Left lobe of liver (tissue), 2 donors: Measurements from ENCODE around the gene NR2F6. TPM values are rescaled to one million over a fixed set of nuclear protein-coding genes. Genes with fewer than 3 reads are reported as not detected.
"Not testable (repeated sequence)": the region's sequence is repeated elsewhere in the genome, so short reads cannot be mapped to it uniquely, and the experiment has no call there.

ENCODE experiments used
- ATAC-seq: fragments of 200-7000 bp; cut with Tn5 transposase; one replicate; pipeline ENCODE4 v1.9.1; 2020; ENCODE audit warnings: mild to moderate bottlenecking, moderate library complexity
- DNase-seq: peaks from one replicate; pipeline ENCODE4 v3.0.0-alpha.2; 2020; ENCODE audit warnings: low spot score
- total RNA-seq: library from RNA; stranded (reverse); gene quantifications from one replicate; pipeline ENCODE4 v1.2.1, GENCODE V29; 2021
- donor health status: DM: no; HTN: no; CAD: no; lungs with moderate emphysema.
- donor health status: DM: no; HTN: yes; CAD: no.

Gene NR2F6
- total RNA-seq, 1 donor from 2014 or later = 126 TPM

DNA sequence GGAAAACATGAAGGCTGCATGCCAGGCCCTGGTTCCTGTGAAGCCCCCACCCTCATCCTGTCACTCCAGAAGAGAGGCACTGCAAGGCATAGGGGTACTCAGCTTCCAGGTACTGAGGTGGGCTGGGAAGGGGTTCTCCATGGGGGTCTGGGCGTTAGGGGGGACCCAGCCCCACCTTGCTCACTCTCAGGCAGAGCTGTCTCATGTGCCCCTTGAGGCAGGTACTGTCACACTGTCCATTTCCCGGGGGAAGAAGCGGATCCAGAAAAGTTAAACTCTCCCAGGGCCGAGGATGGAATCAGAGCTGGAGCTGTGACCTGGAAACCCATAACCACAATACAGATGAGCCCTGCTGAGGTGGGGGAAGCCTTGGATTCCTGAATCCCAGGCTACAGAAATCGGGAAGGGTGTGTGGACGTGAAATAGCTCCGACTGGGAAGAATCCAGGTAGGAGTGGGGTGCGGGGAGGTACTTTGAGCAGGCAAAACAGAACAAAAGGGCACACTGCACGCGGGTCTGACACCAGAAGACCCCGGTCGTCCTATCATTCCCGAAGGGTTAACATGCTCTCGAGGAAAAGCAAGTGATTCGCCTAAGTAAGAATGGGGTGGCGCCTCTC, 31.1 kb downstream of the NR2F6 start:
- no peak for DNase-seq
- no peak for ATAC-seq

GRCh38 chr19:17213334-17213733, 32.4 kb downstream of the NR2F6 start:
- no peak for DNase-seq
- ATAC-seq = no peak

GRCh38 chr19:17211547-17212446, 33.9 kb downstream of the NR2F6 start:
- ATAC-seq = no peak
- no peak for DNase-seq

- DNase-seq (no peak), ATAC-seq (no peak)
Observed at GRCh38 chr19:17210296-17210695, 35.4 kb downstream of the NR2F6 start.

DNA sequence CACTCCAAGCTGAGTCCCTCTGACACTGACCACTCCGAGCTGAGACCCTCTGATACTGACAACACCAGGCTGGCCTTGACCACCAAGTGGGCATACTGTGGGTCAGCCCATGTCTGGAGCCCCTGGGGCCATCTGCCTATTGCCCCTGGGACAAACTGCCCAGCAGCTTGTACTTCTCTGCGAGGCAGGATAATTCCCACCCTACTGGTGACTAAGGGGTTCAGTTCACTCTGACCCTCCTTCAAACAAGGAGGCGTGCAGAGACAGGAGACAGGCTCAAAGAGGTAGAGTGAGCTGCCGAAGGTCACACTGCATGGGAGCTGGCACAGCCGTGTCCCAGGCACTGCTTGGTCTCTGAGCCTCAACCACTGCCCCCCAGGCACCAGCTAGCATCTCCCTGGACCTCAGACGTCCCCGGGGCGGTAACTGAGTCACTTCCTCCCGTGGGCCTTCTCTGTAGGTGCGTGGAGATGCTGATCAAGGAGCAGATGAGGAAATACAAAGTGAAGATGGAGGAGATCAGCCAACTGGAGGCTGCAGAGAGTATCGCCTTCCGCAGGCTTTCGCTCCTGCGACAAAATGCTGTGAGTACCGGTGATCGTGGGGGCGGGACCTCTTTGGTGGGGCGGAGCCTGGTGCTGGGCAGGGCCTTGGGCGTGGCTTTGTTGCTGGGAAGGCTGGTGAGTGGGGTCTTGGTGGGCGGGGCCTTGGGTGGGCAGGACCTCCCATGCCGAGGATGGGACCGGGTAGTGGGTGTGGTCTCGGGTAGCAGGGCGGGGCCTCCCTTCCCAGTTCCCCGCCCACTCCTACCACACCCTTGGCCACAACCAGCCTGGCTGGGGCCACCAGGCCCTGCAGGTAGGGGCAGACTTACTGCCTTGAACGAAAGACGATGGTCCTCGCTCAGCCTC, 36.3 kb downstream of the NR2F6 start:
- ATAC-seq (no peak), DNase-seq (no peak)

GRCh38 chr19:17206736-17207581, 38.8 kb downstream of the NR2F6 start:
- ATAC-seq (no peak), DNase-seq (no peak)

DNA sequence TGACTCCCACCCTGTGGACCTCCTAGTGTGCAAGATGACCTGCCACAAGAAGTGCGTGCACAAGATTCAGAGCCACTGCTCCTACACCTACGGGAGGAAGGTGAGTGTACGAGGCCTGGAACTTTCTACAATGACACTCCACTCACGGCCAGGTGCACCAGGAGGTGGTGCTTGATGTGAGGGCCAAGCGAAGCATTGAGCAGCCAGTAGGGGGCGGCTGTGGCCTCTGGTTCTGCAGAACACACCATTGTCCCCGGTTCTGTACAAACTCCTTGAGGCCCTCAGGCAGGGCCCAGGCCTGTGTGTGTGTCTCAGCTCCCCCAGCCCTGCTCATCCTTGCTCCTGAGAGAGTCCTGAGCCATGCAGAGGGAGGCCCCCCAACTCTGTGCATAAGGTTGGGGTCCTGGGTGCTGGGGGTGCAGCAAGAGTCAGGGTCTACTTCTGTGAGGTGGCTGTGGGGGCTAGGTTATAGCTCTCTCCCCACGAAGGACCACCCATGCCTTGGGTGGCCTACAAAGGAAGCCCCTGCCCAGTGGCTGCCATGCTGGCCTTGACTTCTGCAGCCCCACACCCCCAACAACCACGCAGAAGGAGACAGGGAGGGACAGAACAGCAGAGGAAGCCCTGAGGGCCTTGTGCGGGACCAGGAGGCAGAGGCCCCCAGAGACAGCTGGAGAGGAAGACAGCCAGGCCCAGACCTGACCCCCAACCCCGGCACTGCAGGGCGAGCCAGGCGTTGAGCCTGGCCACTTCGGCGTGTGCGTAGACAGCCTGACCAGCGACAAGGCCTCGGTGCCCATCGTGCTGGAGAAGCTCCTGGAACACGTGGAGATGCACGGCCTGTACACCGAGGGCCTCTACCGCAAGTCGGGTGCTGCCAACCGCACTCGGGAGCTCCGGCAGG, 40.2 kb downstream of the NR2F6 start:
- DNase-seq = peak; percentile 69
- peak; percentile 88 for ATAC-seq

GRCh38 chr19:17202713-17203112, 43.0 kb downstream of the NR2F6 start:
- ATAC-seq = no peak
- DNase-seq = no peak

GRCh38 chr19:17202249-17202648, 43.5 kb downstream of the NR2F6 start:
- no peak for ATAC-seq
- DNase-seq = no peak

- DNase-seq (no peak), ATAC-seq (peak; percentile 76)
Observed at GRCh38 chr19:17200408-17201079, 45.2 kb downstream of the NR2F6 start.

DNA sequence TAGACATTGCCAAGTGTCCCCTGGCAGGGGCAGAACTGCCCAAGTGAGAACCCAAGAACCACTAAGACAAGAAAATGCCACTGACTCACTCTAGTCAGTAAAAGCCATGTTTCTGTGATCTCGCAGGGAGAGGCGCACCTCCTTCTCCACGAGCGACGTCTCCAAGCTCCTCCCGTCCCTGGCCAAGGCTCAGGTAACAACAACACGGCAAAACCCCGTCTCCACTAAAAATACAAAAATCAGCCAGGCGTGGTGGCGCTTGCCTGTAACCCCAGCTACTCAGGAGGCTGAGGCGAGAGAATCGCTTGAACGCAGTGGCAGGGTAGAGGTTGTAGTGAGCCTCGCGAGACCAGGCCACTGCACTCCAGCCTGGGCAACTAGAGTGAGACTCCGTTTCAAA, 48.1 kb downstream of the NR2F6 start:
- ATAC-seq (no peak), DNase-seq (no peak)

DNA sequence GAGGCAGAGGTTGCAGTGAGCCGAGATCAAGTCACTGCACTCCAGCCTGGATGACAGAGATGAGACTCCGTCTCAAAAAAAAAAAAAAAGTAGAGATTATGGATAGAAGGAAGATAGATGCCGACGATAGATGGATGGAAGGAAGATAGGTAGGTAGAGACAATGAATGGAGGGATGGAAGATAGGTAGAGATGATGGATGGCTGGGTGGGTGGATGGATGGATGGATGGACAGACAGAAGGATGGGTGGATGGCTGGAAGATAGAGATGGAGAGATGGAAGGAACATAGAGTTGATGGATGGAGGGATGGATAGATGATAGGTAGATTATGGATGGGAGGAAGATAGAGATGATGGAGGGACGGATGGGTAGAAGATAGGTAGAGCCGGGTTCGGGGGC, 49.1 kb downstream of the NR2F6 start:
- ATAC-seq = no peak
- no peak for DNase-seq

- ATAC-seq = no peak
- DNase-seq = no peak
Observed at GRCh38 chr19:17195106-17195505, 50.6 kb downstream of the NR2F6 start.

- no peak for ATAC-seq
- no peak for DNase-seq
Observed at GRCh38 chr19:17194608-17195007, 51.1 kb downstream of the NR2F6 start.

- ATAC-seq = no peak
- DNase-seq = no peak
Observed at GRCh38 chr19:17192751-17193150, 53.0 kb downstream of the NR2F6 start.

DNA sequence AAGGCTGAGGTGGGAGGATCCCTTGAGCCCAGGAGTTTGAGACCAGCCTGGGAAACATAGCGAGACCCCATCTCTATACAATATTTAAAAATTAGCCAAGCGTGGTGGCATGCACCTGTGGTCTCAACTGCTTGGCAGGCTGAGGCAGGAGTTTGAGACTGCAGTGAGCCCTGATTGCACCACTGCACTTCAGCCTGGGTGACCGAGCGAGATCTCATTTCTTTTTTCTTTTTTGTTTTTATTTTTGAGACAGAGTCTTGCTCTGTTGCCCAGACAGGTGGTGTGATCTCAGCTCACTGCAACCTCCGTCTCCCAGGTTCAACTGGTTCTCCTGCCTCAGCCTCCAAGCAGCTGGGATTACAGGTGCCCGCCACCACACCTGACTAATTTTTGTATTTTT, 54.0 kb downstream of the NR2F6 start:
- not testable (repeated sequence) for ATAC-seq, DNase-seq

GRCh38 chr19:17185590-17185989, 60.1 kb downstream of the NR2F6 start:
- DNase-seq (no peak), ATAC-seq (no peak)

DNA sequence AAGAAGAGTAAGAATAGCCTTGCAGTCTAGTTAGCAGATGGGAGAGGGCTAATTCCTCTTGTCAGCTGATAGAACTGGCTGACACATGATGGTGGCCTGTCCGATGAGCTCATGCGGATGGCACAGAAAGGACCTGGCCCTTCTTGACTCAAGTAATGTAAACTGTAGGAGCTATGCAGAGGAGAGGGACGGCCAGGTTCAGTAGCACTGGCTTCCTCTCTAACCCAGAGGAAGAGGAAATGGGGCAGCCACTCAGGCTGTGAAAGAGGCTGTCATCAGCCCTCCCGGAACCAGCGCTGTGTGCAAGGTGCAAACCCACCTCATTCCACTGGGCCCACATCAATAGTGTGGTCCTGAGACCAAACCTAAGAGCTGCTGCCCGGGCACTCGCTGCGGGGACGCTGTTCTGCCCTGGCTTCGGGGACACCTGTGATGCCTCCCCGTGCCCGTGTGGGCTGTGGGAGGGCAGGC, 61.3 kb downstream of the NR2F6 start:
- ATAC-seq (peak; percentile 30), DNase-seq (no peak)

DNA sequence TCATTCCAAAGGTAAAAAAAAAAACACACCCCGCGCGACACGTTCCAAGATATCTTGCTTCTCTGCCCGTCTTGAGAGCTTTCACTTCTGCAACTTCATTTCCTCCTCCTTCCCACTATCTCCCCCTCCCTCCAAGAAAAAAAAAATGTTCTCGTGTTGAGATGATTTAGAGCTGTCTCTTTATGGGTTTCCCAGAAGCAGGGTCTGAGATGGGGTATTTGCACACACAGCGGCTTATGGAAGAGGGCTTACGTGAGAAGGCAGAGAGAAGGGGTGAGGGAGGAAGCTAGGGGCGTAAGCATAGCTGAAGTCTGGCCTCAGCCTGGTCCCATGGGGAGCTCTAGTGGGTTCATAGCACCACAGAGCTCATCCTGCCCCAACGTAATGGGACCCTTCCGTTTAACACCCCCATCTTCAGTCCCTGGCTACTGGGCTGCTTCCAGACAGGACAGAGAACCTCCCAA, 61.8 kb downstream of the NR2F6 start:
- ATAC-seq (no peak), DNase-seq (no peak)
